DND-41 (cell line): Measurements from ENCODE around the gene CNOT2.

Source experiments
- ATAC-seq: fragments of 200-7000 bp; cut with Tn5 transposase; 3 replicates; pipeline ENCODE4 v1.9.1; 2021; ENCODE audit warnings: low read depth; ENCODE audit not compliant: insufficient read depth
- DNase-seq: peaks from one replicate; pipeline ENCODE4 v3.0.0-alpha.2; 2020
- H2AFZ ChIP-seq: 2 replicates; pipeline ENCODE4 v1.6.0; 2012; ENCODE audit warnings: low read depth, low read length
- H3K27ac ChIP-seq: 2 replicates; pipeline ENCODE4 v1.5.1; 2012; ENCODE audit warnings: low read length, inconsistent platforms
- H3K27me3 ChIP-seq: fragments of 200-600 bp; sonication (generic); 2 replicates; pipeline ENCODE4 v1.6.0; 2012; ENCODE audit warnings: low read length, mild to moderate bottlenecking, inconsistent platforms; ENCODE audit not compliant: insufficient read depth, poor library complexity
- H3K36me3 ChIP-seq: 2 replicates; pipeline ENCODE4 v1.5.1; 2012; ENCODE audit warnings: low read length, inconsistent platforms; ENCODE audit not compliant: insufficient read depth
- H3K4me1 ChIP-seq: 2 replicates; pipeline ENCODE4 v1.5.1; 2012; ENCODE audit warnings: mild to moderate bottlenecking, low read length; ENCODE audit not compliant: insufficient read depth
- H3K4me2 ChIP-seq: 2 replicates; pipeline ENCODE4 v1.6.0; 2012; ENCODE audit warnings: mild to moderate bottlenecking, moderate library complexity, low read length, inconsistent platforms; ENCODE audit not compliant: insufficient read depth
- H3K4me3 ChIP-seq, 2 experiments: fragments of 200-600 bp in 1 of 2; shearing (Covaris generic) in 1 of 2; 2 replicates each; pipeline ENCODE4 v1.5.1; 2012 to 2016; ENCODE audit warnings: inconsistent platforms in 2 of 2, low read length in 2 of 2, mild to moderate bottlenecking in 2 of 2, low read depth in 1 of 2, moderate library complexity in 1 of 2
- H3K79me2 ChIP-seq: 2 replicates; pipeline ENCODE4 v1.6.0; 2012; ENCODE audit warnings: low read length, inconsistent platforms; ENCODE audit not compliant: insufficient read depth
- H3K9ac ChIP-seq: 2 replicates; pipeline ENCODE4 v1.6.0; 2012; ENCODE audit warnings: low read depth, mild to moderate bottlenecking, inconsistent platforms, low read length, moderate library complexity
- H3K9me3 ChIP-seq: 2 replicates; pipeline ENCODE4 v1.5.1; 2012; ENCODE audit warnings: low read length, moderate library complexity, mild to moderate bottlenecking, inconsistent platforms; ENCODE audit not compliant: insufficient read depth, severe bottlenecking
- H4K20me1 ChIP-seq: 2 replicates; pipeline ENCODE4 v1.6.0; 2012; ENCODE audit warnings: low read length; ENCODE audit not compliant: insufficient read depth
- CTCF ChIP-seq: IDR thresholded peaks from 2 replicates; pipeline ENCODE4 v1.5.1; 2012; ENCODE audit warnings: borderline replicate concordance, low read length, moderate library complexity, mild to moderate bottlenecking; ENCODE audit not compliant: poor library complexity, severe bottlenecking; ENCODE audit errors: extremely low read depth
- EZH2 ChIP-seq: IDR thresholded peaks from 3 replicates; pipeline ENCODE4 v1.6.1; 2012; ENCODE audit warnings: borderline replicate concordance, low read depth, mild to moderate bottlenecking, moderate library complexity, low read length, inconsistent platforms; ENCODE audit not compliant: severe bottlenecking

Gene CNOT2

GRCh38 chr12:70403826-70404225, 160.6 kb downstream of the CNOT2 start:
- no peaks in the 10 kb centered on the region for H3K79me2 ChIP-seq
- no peaks in the 10 kb centered on the region for H3K4me1 ChIP-seq
- H3K4me3 ChIP-seq, result no peak overlapping the region
- no peak overlapping the region for H2AFZ ChIP-seq
- no peaks in the 10 kb centered on the region for H4K20me1 ChIP-seq
- H3K36me3 ChIP-seq, result no peaks in the 10 kb centered on the region
- no peaks in the 10 kb centered on the region for H3K27me3 ChIP-seq
- H3K9me3 ChIP-seq, result no peaks in the 10 kb centered on the region
- TF ChIP-seq CTCF (no peak), EZH2 (no peak)
- DNase-seq (no peak), ATAC-seq (no peak)
- H3K9ac ChIP-seq, result no peak overlapping the region
- H3K27ac ChIP-seq, result no peak overlapping the region
- H3K4me2 ChIP-seq, result no peak overlapping the region
